GM12878 (cell line): ENCODE measurements around the gene BBOX1. TPM values are rescaled to one million over a fixed set of nuclear protein-coding genes. Genes with fewer than 3 reads are reported as not detected.

Experiments
- ATAC-seq: fragments of 200-7000 bp; cut with Tn5 transposase; 3 replicates; pipeline ENCODE4 v1.9.1; 2020; ENCODE audit warnings: mild to moderate bottlenecking, moderate library complexity
- BruUV-seq: library from RNA; stranded (reverse); fragments of 400-500 nt; replicated peaks from 2 replicates; lab custom pipeline; 2021; lab: Mats Ljungman, UMichigan
- CTCF ChIA-PET: fragments of 300-600 bp; sonication (Branson Sonifier 250); formaldehyde crosslinking; extraction: SDS; loops from one replicate; lab custom pipeline; 2021; ENCODE audit warnings: inconsistent platforms; lab: Yijun Ruan, JAX
- POLR2A ChIA-PET: fragments of 350-600 bp; formaldehyde crosslinking; extraction: SDS; loops from one replicate; lab custom pipeline; 2021; ENCODE audit warnings: inconsistent platforms; lab: Charles Lee
- RAD21 ChIA-PET: fragments of 300-600 bp; sonication (Branson Sonifier 250); formaldehyde crosslinking; loops from one replicate; lab custom pipeline; 2023; ENCODE audit warnings: antibody characterized with exemption; ENCODE audit not compliant: unreplicated experiment; lab: Charles Lee
- SMC1A ChIA-PET: fragments of 300-600 bp; sonication (Branson Sonifier 250); formaldehyde crosslinking; loops from one replicate; lab custom pipeline; 2023; ENCODE audit not compliant: unreplicated experiment, uncharacterized antibody; lab: Charles Lee
- DNase-seq: peaks from one replicate; pipeline ENCODE4 v3.0.0-alpha.2; 2011; ENCODE audit warnings: low read depth, low spot score
- FAIRE-seq: peaks from 3 replicates; lab custom pipeline; 2011; peaks lifted over from hg19 to GRCh38; lab: Jason Lieb, UNC
- H2AFZ ChIP-seq: 2 replicates; pipeline ENCODE4 v1.6.0; 2011; ENCODE audit warnings: low read depth, low read length, control low read depth; ENCODE audit not compliant: control insufficient read depth
- H3K27ac ChIP-seq: 2 replicates; pipeline ENCODE4 v1.5.1; 2011; ENCODE audit warnings: control low read depth; ENCODE audit not compliant: control insufficient read depth, insufficient read depth
- H3K27me3 ChIP-seq, 2 experiments: replicated peaks in 1 of 2; 2 replicates each; pipeline versions ENCODE4 v1.6.0 to v1.6.1; 2011; ENCODE audit warnings: low read length in 1 of 2; ENCODE audit not compliant: control insufficient read depth in 2 of 2, insufficient read depth in 2 of 2
- H3K36me3 ChIP-seq, 2 experiments: 2 replicates each; pipeline ENCODE4 v1.5.1; 2011; ENCODE audit warnings: low read length in 1 of 2; ENCODE audit not compliant: control insufficient read depth in 2 of 2, insufficient read depth in 2 of 2
- H3K4me1 ChIP-seq: 2 replicates; pipeline ENCODE4 v1.6.1; 2011; ENCODE audit warnings: mild to moderate bottlenecking, low read length, moderate library complexity, mixed read lengths; ENCODE audit not compliant: control insufficient read depth, insufficient read depth
- H3K4me2 ChIP-seq: 2 replicates; pipeline ENCODE4 v1.6.0; 2011; ENCODE audit warnings: control low read depth; ENCODE audit not compliant: control insufficient read depth, insufficient read depth
- H3K4me3 ChIP-seq: fragments of 200-600 bp; sonication (generic); 2 replicates; pipeline ENCODE4 v1.5.1; 2016
- H3K79me2 ChIP-seq: 2 replicates; pipeline ENCODE4 v1.6.0; 2011; ENCODE audit warnings: low read length; ENCODE audit not compliant: control insufficient read depth, insufficient read depth
- H3K9ac ChIP-seq: 2 replicates; pipeline ENCODE4 v1.8.0; 2011; ENCODE audit warnings: low read length, control low read depth, mixed read lengths; ENCODE audit not compliant: control insufficient read depth, insufficient read depth
- H3K9me3 ChIP-seq: replicated peaks from 3 replicates; pipeline ENCODE4 v1.5.1; 2011; ENCODE audit warnings: mild to moderate bottlenecking, low read length; ENCODE audit not compliant: control insufficient read depth, insufficient read depth
- H4K20me1 ChIP-seq: 2 replicates; pipeline ENCODE4 v1.6.0; 2011; ENCODE audit not compliant: control insufficient read depth, insufficient read depth
- ASH2L ChIP-seq: fragments of 300-600, 200-600 bp; sonication (generic); IDR thresholded peaks from 2 replicates; pipeline ENCODE4 v1.6.1; 2017; ENCODE audit warnings: low read depth, mild to moderate bottlenecking, borderline replicate concordance
- DPF2 ChIP-seq: fragments of 450-650 bp; IDR thresholded peaks from 2 replicates; pipeline ENCODE4 v1.6.1; 2017; ENCODE audit warnings: mild to moderate bottlenecking
- FOS ChIP-seq: IDR thresholded peaks from 3 replicates; pipeline ENCODE4 v1.6.1; 2011; ENCODE audit warnings: borderline replicate concordance; ENCODE audit not compliant: insufficient read length; ENCODE audit errors: extremely low read depth
- GABPA ChIP-seq: IDR thresholded peaks from 2 replicates; pipeline ENCODE4 v1.6.1; 2014; ENCODE audit warnings: antibody characterized with exemption, low read depth, mild to moderate bottlenecking, inconsistent platforms
- HCFC1 ChIP-seq: fragments of 150-350 bp; IDR thresholded peaks from 2 replicates; pipeline ENCODE4 v1.6.1; 2014; ENCODE audit warnings: low read length
- JUND ChIP-seq: IDR thresholded peaks from 2 replicates; pipeline ENCODE4 v1.6.1; 2012; ENCODE audit warnings: low read depth, mild to moderate bottlenecking, low read length, improper control_type of control experiment, moderate library complexity
- KLF5 ChIP-seq: fragments of 450-650 bp; IDR thresholded peaks from 2 replicates; pipeline ENCODE4 v1.6.1; 2014; ENCODE audit warnings: mild to moderate bottlenecking; ENCODE audit not compliant: partially characterized antibody
- SREBF1 ChIP-seq: IDR thresholded peaks from 2 replicates; pipeline ENCODE4 v1.6.1; 2012; ENCODE audit warnings: mild to moderate bottlenecking, low read length
- SREBF2 ChIP-seq: IDR thresholded peaks from 2 replicates; pipeline ENCODE4 v1.6.1; 2012; ENCODE audit warnings: mild to moderate bottlenecking, low read length
- SUPT20H ChIP-seq: IDR thresholded peaks from 2 replicates; pipeline ENCODE4 v1.6.1; 2011; ENCODE audit warnings: low read depth, mild to moderate bottlenecking, low read length, moderate library complexity, borderline replicate concordance; ENCODE audit not compliant: control insufficient read depth
- ZSCAN29 ChIP-seq: fragments of 450-650 bp; IDR thresholded peaks from 2 replicates; pipeline ENCODE4 v1.6.1; 2017; ENCODE audit warnings: mild to moderate bottlenecking, moderate library complexity
- in situ Hi-C: fragments of 300-500 bp; cut with MboI; formaldehyde crosslinking; loops from 9 replicates; pipeline ENCODE4 v1.14.3; 2018; ENCODE audit warnings: mixed read lengths
- intact Hi-C: fragments of 100-400 bp; cut with micrococcal nuclease; formaldehyde crosslinking; loops from one replicate; pipeline ENCODE4 v1.14.2; 2022; ENCODE audit not compliant: unreplicated experiment
- polyA plus RNA-seq, 11 experiments: library from polyadenylated mRNA; depleted of rRNA in 4 of 11; unstranded in 6 of 11; stranded (reverse) in 5 of 11; fragments of >200 nt; fragmentation: Nextera tagmentation in 4 of 11; fragmentation: Illumina TruSeq in 1 of 11; extraction: Ambion mirVana in 4 of 11; extraction: Trizol in 1 of 11; gene quantifications; 1 replicate in 1 of 11; 2 replicates in 10 of 11; pipeline versions ENCODE4 v1.2.1 to v1.2.3, GENCODE V29; 2011 to 2016; ENCODE audit warnings: inconsistent platforms in 2 of 11, missing spikeins in 2 of 11, low read depth in 1 of 11
- total RNA-seq, 4 experiments: library from RNA; depleted of rRNA in 3 of 4; stranded (reverse); fragments of >200 nt in 3 of 4; fragmentation: Illumina TruSeq in 1 of 4; extraction: Trizol in 1 of 4; gene quantifications; 2 replicates each; pipeline versions ENCODE4 v1.2.1 to v1.2.3, GENCODE V29; 2013 to 2021
- TF ChIP-seq, protein P1 (sequence below): fragments of 450-650 bp; formaldehyde crosslinking; IDR thresholded peaks from 2 replicates; pipeline ENCODE4 v1.5.0; 2022; ENCODE audit warnings: mild to moderate bottlenecking, missing genetic modification characterization
- TF ChIP-seq, protein P2 (sequence below): fragments of 450-650 bp; IDR thresholded peaks from 2 replicates; pipeline ENCODE4 v1.6.1; 2018; ENCODE audit warnings: mild to moderate bottlenecking, low read depth, moderate library complexity; ENCODE audit not compliant: partially characterized antibody

Gene BBOX1
- total and polyA plus RNA-seq, 10 of the 15 experiments (the other 5 are each of a cell fraction or from before 2014, with no cell fraction given) = 3.5 TPM; not detected in 9

DNA sequence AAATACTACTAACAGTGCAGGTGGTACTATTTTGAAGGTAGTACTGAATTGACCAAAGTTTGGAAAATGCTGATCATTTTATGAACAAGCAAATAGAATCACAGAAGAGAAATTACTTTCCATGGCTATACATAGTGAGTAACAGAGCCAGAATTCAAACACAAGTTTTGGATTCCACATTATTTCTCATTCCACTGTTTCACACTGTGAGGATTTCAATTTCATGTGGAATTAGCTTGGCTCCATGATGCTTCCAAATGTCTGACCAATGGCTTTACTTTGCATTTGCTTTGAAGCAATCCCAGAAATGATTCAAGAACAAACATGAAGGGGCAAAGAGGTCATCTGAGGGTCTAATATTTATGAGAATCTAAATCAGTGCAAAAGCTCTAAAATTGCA, 98.1 kb downstream of the BBOX1 start:
- no peak overlapping the region for H3K4me3 ChIP-seq
- SMC1A ChIA-PET = interaction anchor here (1.0 kb wide), 1 partner anchor 841 kb away, joined by 3 read pairs; no protein-coding TSS in a partner anchor
- no peaks in the 10 kb centered on the region for H4K20me1 ChIP-seq
- H2AFZ ChIP-seq = no peak overlapping the region
- no peaks in the 10 kb centered on the region; the same call in 2 of the 3 replicates for H3K9me3 ChIP-seq
- in situ Hi-C loops = no loop called here
- BruUV-seq = no TSS peak
- ATAC-seq = no peak
- CTCF ChIA-PET = interaction anchor here (1.0 kb wide), 1 partner anchor 19 kb away, joined by 4 read pairs; no protein-coding TSS in a partner anchor
- H3K36me3 ChIP-seq = no peaks in the 10 kb centered on the region
- no peak overlapping the region for H3K9ac ChIP-seq
- H3K4me2 ChIP-seq = no peak overlapping the region
- H3K79me2 ChIP-seq = no peaks in the 10 kb centered on the region
- POLR2A ChIA-PET = no interaction called here
- no peak for FAIRE-seq
- RAD21 ChIA-PET = no interaction called here
- DNase-seq = no peak
- TF ChIP-seq KLF5 (no peak), SUPT20H (no peak), ZSCAN29 (no peak), HCFC1 (no peak), DPF2 (no peak), FOS (no peak)
- TF ChIP-seq, all 136 proteins: peak for 0
- Histone ChIP-seq H3K27ac (no peak overlapping the region), H3K4me1 (no peaks in the 10 kb centered on the region), H3K27me3 (no peaks in the 10 kb centered on the region)
- intact Hi-C loops = no loop called here

DNA sequence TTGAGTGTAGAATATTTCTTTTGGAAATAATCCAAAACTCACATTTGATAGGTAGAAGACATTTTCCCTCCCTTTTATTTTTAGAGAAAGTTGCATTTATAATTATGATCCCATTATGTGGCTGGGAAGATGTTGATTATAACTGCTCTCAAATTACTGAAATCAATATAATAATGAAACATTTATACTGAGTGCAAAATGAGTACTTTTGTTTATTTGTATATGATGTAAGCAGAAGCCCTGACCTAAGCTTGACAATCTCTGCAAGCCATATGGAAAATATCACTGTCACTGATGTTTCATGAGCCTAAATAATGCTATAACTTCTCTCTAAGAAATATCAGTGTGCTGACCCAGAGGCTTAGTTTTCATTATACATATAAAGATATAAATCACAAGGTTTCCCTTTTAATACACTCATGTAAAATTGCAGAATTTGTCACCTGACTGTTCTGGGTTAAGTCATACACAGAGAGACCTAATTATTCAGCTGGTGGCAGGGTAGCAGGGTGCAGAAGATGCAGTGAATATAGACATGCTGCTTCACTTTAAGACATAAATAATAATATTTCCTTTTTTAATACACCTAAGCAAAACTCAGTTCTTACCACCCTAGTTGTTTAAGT, 99.2 kb downstream of the BBOX1 start:
- CTCF ChIA-PET = no interaction called here
- H3K9ac ChIP-seq = no peak overlapping the region
- H4K20me1 ChIP-seq = no peaks in the 10 kb centered on the region
- DNase-seq (no peak), ATAC-seq (no peak), FAIRE-seq (no peak)
- no peak overlapping the region for H2AFZ ChIP-seq
- H3K4me1 ChIP-seq = no peaks in the 10 kb centered on the region
- no peaks in the 10 kb centered on the region for H3K79me2 ChIP-seq
- H3K9me3 ChIP-seq = no peaks in the 10 kb centered on the region; the same call in 2 of the 3 replicates
- H3K4me2 ChIP-seq = no peak overlapping the region
- intact Hi-C loops (no loop called here), in situ Hi-C loops (no loop called here)
- POLR2A ChIA-PET = no interaction called here
- no peak overlapping the region for H3K4me3 ChIP-seq
- H3K27me3 ChIP-seq = no peaks in the 10 kb centered on the region
- H3K27ac ChIP-seq = no peak overlapping the region
- no peaks in the 10 kb centered on the region for H3K36me3 ChIP-seq
- BruUV-seq = no TSS peak
- RAD21 ChIA-PET = no interaction called here
- SMC1A ChIA-PET = no interaction called here
- TF ChIP-seq, protein P1, sequence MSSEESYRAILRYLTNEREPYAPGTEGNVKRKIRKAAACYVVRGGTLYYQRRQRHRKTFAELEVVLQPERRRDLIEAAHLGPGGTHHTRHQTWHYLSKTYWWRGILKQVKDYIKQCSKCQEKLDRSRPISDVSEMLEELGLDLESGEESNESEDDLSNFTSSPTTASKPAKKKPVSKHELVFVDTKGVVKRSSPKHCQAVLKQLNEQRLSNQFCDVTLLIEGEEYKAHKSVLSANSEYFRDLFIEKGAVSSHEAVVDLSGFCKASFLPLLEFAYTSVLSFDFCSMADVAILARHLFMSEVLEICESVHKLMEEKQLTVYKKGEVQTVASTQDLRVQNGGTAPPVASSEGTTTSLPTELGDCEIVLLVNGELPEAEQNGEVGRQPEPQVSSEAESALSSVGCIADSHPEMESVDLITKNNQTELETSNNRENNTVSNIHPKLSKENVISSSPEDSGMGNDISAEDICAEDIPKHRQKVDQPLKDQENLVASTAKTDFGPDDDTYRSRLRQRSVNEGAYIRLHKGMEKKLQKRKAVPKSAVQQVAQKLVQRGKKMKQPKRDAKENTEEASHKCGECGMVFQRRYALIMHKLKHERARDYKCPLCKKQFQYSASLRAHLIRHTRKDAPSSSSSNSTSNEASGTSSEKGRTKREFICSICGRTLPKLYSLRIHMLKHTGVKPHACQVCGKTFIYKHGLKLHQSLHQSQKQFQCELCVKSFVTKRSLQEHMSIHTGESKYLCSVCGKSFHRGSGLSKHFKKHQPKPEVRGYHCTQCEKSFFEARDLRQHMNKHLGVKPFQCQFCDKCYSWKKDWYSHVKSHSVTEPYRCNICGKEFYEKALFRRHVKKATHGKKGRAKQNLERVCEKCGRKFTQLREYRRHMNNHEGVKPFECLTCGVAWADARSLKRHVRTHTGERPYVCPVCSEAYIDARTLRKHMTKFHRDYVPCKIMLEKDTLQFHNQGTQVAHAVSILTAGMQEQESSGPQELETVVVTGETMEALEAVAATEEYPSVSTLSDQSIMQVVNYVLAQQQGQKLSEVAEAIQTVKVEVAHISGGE = no peak
- TF ChIP-seq SREBF1 (no peak), SREBF2 (no peak), JUND (no peak), ASH2L (no peak), GABPA (no peak)
- TF ChIP-seq, protein P2, sequence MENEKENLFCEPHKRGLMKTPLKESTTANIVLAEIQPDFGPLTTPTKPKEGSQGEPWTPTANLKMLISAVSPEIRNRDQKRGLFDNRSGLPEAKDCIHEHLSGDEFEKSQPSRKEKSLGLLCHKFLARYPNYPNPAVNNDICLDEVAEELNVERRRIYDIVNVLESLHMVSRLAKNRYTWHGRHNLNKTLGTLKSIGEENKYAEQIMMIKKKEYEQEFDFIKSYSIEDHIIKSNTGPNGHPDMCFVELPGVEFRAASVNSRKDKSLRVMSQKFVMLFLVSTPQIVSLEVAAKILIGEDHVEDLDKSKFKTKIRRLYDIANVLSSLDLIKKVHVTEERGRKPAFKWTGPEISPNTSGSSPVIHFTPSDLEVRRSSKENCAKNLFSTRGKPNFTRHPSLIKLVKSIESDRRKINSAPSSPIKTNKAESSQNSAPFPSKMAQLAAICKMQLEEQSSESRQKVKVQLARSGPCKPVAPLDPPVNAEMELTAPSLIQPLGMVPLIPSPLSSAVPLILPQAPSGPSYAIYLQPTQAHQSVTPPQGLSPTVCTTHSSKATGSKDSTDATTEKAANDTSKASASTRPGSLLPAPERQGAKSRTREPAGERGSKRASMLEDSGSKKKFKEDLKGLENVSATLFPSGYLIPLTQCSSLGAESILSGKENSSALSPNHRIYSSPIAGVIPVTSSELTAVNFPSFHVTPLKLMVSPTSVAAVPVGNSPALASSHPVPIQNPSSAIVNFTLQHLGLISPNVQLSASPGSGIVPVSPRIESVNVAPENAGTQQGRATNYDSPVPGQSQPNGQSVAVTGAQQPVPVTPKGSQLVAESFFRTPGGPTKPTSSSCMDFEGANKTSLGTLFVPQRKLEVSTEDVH = no peak
